Amniotic epithelial cell (primary cell): ENCODE data around the gene NRG3.

Experiments used
- DNase-seq: peaks from one replicate; pipeline ENCODE4 v3.0.0-alpha.2; 2010; ENCODE audit warnings: low read depth

Gene NRG3

DNA sequence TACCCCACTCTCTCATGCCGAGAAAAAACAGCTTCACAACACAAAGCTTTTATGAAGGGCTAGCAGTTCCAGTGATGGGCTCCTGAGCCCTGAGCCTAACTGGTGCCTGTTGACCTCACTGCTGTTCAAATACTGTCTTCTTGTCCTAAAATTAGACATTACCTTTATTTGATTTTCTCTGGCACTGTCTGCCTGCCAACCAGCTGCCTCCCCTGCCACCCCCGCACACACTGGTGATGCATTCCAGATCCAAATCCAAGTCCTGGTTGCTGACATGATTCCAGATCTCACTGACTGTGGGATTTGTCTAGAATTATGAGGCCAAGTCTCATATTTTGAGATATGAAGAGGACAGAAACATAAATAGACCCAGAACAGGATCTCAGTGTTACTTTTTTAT lies 816.2 kb downstream of the NRG3 start:
- DNase-seq, result peak; percentile 12

DNA sequence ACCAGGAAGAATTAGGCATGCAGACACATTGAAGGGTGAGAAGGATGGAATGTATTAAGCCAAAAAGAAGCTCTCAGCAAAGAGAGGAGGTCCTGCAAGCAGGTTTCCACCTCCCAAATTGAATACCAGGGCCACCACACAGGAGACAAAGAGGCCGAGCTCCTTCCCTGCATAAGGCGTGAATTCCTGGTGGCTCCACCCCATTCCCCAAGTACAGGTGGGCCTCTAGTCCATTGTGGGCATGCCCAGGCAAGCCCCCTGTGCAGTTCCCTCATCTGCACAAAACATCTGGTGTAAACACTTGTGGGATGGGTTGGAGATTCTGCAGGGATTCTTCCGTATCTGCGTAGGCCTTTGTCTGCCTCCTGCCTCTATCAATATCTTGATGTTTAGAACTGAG lies 817.5 kb downstream of the NRG3 start:
- no peak for DNase-seq

DNA sequence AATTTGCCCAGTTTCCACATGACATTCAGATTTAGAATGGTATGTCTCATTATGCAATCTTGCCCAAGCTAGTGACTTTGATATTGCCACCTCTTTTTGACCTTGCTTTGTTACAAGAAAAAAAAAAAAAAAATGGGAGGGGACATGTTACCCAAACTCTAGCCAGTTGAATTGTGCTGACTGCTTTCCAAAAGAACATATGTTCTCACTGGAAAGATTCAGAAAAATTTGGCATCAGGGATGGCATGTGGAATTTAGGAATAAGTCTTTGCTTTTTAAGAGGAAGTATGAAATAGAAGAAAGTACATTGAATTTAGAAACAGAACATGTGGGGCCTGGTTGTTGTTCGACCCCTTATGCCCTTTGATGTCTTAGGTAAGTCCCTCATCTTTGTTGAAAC lies 846.8 kb downstream of the NRG3 start:
- DNase-seq, result no peak

DNA sequence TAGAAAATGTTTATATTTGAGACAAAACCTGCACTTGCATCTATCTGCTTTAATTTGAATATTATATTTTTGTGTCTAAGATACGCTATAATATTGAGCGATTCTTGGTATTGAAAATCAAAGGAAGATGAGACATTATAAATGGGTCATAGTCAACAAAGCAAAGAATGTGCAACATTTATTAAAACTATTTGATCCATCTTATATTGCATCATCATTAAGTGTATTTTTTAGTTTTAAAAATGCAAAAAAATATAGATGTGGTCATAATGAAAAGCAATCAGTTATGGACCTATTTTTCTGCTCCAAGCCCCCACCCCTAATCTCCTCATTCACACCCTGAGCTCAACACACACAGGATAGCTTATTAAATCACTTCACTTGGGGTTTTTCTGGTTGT lies 847.3 kb downstream of the NRG3 start:
- DNase-seq, result no peak

DNA sequence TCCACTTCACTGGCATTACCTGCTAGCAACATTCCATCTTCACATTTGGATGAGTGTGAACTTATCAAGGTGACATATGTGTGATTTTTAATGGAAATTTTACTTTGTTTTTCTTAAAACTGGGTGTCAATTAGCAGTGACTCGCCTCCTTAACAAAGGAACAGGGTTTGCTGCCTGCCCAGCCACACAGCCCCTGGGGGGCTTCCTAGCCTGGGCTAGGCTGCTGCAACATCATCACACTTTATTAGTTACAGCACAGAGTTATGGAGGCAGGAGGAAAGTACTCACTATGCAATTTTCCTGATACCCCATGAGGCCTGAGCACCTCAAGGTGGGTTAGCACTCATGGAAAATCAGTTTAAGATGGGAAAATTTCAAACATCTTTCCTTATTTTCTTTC lies 861.3 kb downstream of the NRG3 start:
- no peak for DNase-seq

DNA sequence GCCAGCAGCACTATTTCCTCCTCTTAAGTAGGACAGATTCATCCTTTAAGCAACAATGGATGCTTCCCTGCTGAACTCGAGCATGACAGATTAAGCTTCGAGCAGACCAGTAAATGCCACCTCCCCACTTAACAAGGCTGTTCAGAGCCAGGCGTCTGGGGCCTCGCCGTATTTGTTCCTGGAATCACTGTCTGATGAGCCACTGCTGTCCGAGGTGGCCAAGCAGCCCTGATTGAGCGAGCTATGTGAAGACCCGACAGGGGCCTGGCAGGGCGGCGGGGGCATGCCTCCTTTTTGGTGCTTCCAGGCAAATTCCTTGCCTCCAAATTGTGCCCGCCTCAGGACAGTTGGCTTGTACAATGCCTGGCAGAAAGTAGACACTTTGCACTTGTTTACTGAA lies 862.6 kb downstream of the NRG3 start:
- DNase-seq, result no peak

DNA sequence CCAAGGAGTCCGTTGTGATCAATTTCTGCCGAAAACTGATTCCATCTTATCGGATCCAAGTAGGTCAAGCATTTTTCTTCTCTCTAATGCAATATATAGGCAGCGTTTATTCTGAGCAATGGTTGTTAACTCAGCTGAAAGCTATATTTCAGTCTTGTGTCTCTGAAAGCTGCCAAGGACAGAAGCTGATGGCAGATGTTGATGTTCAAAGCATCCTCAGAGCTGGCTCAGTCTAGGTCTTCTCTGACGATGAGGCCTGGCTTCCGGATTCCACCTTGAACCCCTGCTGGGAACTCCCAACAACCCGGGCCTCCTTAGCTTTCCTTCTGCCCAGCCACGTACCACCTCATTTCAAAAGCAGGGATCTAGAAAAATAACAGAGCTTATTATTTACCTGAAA lies 863.6 kb downstream of the NRG3 start:
- DNase-seq, result no peak

DNA sequence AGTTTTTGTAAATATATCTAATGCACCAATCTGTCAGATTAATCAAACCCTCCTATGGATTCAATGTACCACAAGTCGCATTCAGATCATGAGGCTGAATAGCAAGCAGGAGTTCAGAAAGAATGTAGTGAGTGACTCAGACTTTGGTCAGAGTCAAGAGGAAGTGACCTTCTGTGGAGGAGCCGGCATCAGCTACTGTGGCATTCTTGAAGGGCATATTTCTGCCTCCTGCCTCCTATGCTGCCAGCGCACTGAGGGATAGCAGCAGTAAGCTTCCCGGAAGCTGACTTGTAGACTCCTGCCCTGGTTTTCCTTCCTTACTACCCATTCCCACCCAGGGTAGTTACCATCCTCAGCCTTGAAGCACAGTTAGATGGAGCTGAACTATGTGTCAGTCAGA lies 867.5 kb downstream of the NRG3 start:
- DNase-seq, result peak; percentile 77

DNA sequence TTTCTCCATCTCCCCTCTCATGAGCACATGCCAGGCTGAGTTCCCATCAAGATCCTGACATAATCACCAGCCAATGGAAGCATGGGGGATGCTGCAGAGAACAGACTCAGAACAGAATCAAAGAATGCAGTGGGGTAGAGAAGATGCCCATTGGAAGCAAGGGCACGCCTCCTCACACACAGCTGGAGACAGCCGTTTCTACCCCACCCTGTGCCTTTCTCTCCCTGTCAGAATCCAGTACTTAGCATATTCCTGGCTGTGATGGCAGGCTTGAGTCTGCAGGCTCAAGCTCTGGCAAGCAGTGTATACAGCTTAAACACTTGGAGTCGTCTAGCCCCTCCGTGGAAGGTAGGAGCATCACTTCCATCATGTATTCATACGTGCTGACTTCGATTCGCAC lies 867.9 kb downstream of the NRG3 start:
- no peak for DNase-seq

DNA sequence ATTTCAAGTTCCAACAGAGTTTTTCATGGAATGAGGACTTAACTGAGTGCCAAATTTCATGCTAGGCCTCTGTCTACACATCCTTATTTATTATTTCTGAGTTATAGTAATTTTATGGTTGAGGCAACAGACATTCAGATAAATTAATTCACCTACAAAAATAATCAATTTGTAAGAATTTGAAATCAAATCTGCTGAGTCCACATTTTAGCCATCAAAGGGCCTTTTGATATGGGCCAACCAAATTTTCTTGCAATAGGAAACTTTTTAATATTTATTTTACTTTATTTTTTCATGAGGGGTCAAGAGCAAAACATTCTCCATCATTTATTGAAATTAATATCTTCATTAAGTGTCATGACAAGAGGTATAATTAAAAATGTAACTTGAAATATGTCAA lies 875.5 kb downstream of the NRG3 start:
- no peak for DNase-seq

DNA sequence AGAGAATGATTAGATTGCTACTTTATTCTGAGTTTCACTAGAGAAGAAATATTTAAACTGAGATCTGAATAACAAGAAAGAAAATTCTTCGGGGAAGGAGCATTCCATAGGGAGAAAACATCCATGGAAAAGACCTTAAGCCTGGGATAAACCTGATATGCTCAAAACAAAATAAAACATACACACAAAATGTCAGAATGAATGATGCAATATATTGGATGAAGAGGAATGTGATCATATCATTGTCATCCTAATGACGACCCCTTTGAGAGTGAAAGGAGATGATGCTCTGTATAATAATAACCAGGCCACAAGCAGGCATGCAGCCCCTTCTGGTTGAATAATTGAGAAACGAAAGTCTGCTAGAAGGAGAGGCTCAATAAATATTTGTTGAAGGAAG lies 882.4 kb downstream of the NRG3 start:
- no peak for DNase-seq

DNA sequence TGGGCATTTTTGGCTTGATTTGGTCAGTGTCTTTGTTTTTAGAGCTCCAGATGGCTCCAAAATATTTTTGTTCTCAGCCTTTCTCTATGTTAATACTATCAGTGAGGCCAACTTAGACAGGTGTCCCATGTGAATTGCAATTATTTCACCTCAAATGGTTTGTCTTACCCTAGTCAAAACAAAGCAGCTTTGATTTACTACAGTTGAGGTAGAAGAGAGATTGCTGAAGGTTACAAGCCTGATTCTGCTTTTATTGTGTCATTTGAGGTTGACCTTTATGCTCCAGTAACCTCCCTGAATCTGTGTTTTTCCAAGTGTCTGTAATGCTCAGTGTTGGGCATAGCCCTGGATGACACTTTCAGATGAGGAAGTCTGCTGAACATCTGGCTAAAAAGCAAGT lies 882.9 kb downstream of the NRG3 start:
- DNase-seq, result no peak

DNA sequence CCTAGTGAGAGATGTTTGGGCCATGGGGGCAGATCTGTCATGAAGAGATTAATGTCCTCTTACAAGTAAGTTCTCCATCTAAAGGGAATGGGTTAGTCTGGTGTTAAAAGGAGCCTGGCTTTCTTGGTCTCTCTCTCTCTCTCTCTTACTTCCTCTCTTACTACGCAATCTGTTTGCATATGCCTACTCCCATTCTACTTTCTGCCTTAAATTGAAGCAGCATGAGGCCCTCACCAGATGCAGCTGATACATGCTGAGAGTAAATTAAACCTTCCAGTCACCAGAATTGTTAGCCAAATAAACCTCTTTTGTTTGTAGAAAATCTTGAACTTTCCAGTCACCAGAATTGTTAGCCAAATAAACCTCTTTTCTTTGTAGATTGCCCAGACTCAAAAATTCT lies 884.1 kb downstream of the NRG3 start:
- no peak for DNase-seq

DNA sequence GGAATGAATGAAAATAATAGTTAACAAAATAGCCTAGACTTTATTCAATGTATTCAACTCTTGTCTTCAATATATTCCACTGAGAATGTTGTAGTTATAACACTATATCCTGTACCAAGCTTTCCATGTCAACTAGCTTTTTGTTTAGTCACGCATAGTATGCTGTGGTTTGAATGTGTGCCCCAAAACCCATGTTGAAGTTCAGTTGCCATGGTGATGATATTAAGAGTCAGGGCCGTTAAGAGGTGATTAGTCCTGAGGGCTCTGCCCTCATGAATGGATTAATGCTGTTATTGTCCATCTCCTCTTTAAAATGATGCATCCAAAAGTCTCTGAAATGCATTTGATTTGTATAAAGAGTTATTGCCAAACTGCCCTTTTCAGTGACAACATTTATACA lies 887.6 kb downstream of the NRG3 start:
- no peak for DNase-seq

DNA sequence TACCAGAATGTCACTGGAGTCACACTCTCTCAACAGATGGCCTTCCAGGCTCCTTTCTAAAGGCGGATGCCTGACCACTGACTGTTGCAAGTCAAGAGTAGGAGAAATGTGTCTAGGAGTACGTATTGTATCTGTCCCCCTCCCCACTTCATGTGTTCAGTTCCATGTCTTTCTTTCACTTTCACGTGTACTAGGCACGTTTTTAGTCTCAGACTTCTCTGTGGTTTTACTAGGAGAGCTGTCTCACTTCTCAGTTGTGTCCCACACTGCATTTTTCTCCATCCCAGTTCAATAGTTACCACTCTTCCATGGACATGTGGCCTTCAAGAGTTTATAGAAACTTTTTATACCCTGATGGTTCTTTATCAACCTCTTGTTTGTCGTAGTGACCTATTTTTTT lies 893.0 kb downstream of the NRG3 start:
- no peak for DNase-seq

DNA sequence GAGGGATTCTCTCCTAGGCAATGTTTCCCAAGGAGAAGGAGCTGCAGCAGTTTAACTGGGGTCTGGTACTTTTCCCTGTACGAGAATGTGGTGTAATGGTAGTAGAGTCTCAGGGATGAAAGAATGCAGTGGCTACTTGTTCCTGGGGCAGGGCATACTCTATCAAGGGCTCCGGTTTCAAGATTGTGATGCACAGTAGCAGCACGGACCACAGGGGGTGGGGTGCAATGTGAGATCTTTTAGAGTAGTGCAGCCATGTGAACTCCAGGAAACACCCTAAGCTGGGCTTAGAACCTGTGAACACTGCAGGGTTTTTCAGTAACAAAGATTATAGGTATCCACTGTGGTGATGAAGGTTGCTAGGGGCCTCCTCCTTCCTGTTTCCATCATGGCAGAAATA lies 903.9 kb downstream of the NRG3 start:
- DNase-seq, result no peak

DNA sequence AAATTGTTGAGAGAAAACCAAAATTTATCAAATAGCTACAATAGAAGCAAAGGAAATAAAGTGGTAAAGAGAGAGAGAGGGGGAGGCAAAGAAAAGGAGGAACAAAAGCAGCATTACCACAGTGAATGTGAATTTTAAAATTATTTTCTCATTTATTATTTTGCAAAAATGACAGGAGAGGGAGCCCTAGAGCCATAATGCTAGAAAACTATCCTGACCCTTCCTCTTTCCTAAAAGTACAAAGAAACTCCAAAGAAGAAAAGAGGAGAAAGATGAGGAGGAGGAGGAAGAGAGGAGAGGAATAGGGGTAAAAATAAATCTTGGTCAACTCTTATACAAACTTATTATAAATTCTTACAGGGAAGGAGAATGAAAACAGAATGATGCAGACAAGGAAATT lies 921.5 kb downstream of the NRG3 start:
- peak; percentile 19 for DNase-seq

DNA sequence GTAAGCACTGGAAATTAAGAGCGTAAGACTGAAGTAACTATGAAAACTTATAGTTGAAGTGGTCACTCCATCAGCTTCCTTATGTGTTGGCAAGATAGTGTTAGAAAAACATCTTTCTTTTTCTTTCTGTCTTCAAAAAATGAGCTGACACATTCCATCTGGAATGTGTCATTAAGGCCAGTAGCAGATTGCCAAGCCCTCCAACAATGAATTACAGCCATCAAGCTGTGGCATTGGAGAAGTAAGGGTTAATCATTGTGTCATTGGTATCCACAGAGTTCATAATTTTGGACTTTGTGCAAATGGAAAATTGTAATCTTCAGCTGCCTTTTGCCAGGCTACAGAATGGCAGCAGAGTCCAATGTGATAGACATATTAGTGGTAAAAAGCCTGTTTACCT lies 926.3 kb downstream of the NRG3 start:
- no peak for DNase-seq

DNA sequence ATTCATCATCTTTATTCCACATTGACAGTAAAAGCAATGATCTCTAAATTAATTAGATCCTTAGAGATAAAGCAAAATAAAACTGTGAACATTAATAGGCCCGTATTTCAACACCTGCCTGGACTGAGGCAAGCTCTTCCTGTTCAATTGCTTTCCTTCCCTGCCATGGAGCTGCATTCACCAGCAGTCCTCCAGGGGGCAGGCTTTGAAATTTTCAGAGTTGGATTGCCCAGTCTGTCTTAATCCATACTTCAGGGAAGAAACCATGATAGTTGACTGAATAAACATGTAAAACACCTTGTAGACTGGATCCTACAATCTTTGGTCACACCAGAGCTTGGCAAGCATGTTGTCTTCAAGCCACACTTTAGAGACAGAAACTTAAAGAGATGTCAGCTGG lies 936.6 kb downstream of the NRG3 start:
- DNase-seq, result peak; percentile 30

DNA sequence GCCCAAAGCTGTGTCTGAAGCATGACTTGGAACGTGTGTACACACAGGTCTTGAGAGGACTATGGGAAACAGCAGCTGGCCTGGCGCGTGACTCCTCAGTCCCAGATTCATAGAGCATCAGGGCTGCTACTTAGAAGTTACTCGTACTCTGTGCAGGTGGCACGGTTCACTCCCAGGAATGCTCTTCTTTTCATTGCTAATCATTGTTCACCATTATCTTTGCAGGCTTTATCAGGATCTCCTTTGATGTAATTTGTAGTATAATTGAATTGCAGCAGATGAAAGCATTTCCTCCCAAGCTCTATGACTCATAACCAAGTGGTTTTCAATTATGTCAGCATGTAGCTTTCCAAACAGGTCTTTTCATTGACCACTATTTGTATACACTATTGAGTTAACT lies 938.9 kb downstream of the NRG3 start:
- DNase-seq, result peak; percentile 54

DNA sequence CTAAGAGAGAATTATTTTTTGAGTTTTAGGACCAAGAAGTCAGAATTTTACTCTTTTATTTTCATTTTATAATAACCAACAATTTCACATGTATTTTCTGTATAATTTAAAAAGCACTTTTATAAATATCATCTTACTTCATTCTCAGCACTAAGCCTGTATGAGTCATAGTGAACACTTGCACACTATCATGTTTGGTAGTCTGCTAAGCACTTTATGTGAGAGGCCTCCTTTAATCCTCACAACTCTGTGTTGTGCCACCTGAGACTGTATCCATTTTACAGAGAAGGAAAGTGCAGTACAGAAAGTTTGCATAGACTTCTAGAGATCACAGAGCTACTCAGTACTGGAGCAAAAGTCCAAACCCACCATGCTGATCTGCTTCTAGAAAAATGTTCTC lies 939.6 kb downstream of the NRG3 start:
- peak; percentile 49 for DNase-seq

DNA sequence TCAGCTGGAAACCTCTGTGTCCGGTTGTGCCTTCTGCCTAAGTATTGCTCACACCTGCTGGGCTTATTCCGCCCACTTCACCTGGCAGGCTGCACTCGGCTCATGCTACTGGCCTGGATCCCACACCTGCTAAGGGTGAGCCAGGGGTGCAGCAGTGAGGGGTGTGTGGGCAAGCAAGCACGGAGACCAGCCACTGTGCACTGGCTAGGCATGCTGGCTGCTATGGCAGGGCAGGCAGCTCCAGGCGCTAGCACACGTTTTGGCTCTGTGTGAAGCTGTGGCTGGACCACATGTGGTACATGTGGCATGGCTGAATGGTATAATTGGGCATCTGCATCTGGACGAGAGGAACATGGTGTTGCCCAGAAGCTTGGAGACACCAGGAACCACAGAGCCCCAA lies 940.7 kb downstream of the NRG3 start:
- DNase-seq, result no peak

DNA sequence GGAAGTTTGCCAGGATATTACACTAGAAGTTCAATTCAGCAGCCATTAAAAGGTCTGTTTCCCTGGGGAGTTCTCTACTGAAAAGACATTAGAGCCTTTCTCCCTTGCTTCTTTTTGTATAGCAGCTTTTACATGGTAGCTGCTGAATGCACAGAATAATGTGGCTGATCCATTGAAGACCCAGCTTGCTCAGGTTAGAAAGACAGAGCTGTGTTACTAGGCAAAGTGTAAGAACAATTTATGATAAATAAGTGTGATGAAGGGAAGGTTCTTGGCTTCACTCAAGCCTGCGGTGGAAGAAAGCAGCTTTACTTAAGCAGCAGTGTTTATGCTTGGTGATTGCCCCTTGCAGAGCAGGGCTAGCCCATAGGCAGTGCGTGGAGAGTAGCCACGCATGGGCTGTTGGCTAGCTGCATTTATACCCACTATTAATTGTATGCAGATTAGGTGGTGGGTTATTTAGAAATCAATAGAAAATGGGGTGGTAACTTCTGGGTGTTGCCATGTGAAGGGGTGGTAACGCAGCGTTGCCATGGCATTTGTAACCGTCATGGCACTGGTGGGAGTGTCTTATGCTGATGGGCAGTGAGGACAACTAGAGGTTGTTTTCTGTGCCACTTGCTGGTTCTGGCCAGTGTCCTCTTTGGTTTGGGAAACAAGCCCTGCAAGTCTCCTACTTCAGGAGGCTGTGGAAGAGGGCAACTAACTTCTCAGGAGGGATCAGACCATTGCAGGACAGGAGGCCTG lies 942.9 kb downstream of the NRG3 start:
- no peak for DNase-seq

DNA sequence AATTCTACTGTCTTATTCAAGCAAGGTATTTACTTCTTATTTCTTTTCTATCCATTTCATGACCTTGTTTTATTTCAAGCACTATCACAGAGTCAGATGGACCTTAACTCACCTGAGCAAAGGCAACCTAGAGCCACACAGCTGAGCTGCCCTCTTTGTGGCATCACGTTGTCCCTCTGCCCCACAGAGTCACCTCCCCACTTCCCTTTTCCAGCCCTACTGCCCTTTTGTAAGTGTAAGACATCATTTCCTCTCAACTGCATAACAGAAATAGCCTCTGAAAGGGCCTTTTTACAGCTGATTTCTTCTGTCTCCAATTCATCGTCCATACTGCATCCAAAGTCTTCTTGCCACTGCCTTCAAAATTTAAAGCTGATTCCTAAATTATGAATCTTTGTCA lies 946.0 kb downstream of the NRG3 start:
- no peak for DNase-seq

DNA sequence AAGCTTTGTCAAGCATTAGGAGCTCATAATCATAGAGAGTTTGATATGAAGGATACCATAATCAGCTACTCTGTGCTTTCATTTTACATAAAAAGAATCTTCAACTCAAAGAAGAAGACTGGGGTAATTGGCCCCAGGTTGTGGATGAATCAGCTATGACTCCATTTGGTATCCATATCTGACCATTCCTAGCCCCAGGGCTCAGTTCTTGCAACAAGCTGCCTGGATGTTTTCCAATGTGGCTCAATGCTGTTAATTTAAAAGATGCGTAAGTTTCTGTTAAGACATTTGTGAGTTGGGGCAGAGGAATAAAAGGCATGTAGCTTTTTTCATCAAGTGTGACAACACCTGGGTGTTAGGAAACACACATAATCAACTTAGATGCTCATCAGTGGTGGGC lies 951.1 kb downstream of the NRG3 start:
- peak; percentile 73 for DNase-seq
